GM19193 (cell line): Measurements from ENCODE around the gene SV2C.

Source experiments
- POLR2A ChIP-seq: IDR thresholded peaks from 4 replicates; pipeline ENCODE4 v1.6.1; 2011; ENCODE audit not compliant: insufficient read depth, insufficient read length; ENCODE audit errors: extremely low read depth

The SV2C gene

GRCh38 chr5:76230711-76231285 lies 147.6 kb downstream of the SV2C start:
- no peak for TF ChIP-seq POLR2A

DNA sequence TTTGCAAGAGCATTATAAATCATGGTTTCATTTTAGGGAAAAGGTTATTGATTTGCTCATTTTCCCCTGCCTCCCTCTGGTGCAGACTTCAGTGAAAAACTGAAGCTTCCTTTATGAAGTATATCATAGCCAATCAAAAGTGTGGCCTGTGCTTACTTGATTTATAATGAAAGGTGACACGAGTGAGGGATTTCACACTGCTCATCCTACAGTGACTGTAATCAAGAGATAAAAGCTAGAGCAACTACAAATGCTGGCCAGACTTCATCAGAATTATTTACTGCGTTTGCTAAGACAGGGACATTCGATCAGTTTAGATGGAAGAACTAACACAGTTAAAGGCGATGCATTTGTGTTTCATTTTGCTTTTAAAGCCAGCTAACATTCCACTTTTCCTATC lies 151.5 kb downstream of the SV2C start:
- no peak for TF ChIP-seq POLR2A

DNA sequence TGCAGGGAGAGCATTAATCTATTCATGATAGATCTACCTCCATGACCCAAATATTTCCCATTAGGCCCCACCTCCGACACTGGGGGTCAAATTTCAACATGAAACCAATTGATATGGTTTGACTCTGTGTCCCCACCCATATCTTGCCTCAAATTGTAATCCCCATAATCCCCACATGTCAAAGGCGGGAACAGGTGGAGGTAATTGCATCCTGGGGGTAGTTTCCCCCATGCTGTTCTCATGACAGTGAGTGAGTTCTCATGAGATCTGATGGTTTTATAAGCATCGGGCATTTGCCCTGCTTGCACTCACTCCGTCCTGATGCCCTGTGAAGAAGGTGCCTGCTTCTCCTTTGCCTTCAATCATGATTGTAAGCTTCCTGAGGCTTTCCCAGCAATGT lies 153.5 kb downstream of the SV2C start:
- no peak for TF ChIP-seq POLR2A

- no peak for TF ChIP-seq POLR2A
These were observed 157.2 kb downstream of the SV2C start for GRCh38 chr5:76240336-76240735.

DNA sequence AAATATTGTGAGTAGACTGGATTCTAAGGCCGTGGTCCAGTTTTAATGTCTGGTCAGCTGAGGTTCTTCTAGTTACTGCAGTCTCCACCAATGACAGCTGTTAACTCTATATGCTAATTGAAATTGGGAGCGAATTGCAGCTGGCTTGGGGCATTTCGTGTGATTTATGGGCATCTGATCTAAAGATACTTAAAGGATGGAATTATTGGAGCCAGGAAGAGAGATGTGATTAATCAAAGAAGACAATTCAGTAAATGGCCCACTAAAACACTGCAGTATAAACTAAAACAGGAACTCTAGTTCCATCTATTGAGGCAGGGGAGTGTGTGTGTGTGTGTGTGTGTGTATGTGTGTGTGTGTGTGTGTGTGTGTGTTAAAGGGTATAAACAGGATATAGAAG lies 162.4 kb downstream of the SV2C start:
- no peak for TF ChIP-seq POLR2A

GRCh38 chr5:76249621-76250020 lies 166.4 kb downstream of the SV2C start:
- no peak for TF ChIP-seq POLR2A

- no peak for TF ChIP-seq POLR2A
These were observed 167.3 kb downstream of the SV2C start for GRCh38 chr5:76250463-76250862.

DNA sequence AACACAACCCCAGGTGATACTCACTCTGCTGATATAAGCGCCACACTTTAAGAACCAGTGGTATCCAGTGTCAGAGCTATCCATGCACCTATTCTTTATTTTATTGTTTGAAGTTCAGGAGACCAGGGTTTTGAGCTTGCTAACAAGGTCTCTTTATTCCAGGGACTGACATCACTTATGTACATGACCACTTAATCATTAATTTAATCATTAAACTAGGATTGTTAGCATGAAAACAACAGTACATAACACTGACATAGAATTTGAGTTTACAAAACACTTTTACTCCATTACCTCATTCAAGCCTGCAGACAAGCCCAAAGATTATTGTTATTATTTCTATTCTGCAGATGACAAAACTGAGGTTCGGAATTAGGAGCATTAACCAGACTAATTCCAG lies 168.5 kb downstream of the SV2C start:
- no peak for TF ChIP-seq POLR2A

DNA sequence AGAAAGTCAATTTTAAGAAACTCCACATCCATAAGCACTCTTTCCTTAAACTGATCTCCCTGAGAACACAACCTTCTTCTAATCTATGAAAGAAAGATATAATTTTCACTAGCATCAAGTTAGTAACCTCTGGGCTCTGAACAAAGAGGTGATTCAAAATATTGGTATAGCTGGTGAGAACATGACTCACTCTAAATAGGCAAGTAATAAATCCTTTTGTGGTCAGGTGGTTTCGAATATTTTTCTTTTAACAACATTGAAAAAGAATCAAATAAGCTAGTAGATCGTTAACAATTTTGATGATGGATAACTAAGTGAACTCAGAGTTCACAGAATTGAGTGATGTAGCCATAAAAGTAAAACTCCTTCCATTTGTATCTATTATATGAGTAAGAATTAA lies 169.3 kb downstream of the SV2C start:
- TF ChIP-seq POLR2A: no peak

GRCh38 chr5:76256116-76256889 lies 173.1 kb downstream of the SV2C start:
- no peak for TF ChIP-seq POLR2A

DNA sequence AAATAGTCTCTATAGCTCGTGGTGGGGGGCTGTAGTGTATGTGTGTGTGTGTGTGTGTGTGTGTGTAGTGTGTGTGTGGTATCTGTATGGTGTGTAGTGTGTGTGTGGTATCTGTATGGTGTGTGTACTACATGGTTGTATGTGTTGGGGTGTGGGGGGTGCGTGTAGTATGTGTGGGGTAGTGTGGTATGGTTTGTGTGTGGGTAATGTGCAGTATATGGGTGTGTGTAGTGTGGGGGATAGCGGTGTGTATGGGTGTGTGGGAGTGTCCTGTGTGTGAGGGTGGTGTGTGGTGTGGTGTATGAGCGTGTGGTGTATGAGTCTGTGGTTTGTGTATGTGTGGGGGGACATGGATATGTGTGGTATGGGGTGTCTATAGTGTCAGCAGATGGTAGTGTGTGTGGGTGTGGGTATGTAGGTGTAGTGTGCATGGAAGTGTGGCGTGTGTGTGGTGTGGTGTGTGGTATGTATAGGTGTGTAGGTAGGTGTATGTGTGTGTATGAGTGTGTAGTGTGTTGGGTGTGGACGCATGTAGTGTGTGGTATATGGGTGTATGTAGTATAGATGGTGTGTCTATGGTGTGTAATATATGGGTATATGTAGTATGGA lies 174.1 kb downstream of the SV2C start:
- TF ChIP-seq POLR2A: no peak

GRCh38 chr5:76257897-76258296 lies 174.7 kb downstream of the SV2C start:
- TF ChIP-seq POLR2A: no peak

DNA sequence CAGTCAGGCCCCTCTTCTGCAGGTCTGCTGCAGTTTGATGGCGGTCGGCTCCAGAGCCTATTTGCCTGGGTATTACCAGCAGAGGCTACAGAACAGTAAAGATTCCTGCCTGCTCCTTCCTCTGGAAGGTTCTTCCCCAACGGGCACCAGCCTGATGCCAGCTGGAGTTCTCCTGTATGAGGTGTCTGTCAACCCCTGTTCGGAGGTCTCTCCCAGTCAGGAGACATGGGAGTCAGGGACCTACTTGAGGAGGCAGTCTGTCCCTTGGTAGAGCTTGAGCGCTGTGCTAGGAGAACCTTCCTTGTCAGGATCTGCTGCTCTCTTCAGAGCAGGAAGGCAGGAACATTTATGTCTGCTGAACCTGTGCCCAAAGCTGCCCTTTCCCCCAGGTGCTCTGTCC lies 181.5 kb downstream of the SV2C start:
- no peak for TF ChIP-seq POLR2A

- TF ChIP-seq POLR2A: no peak
These were observed 186.2 kb downstream of the SV2C start for GRCh38 chr5:76269259-76269931.

- TF ChIP-seq POLR2A: no peak
These were observed 186.9 kb downstream of the SV2C start for GRCh38 chr5:76269932-76270610.

DNA sequence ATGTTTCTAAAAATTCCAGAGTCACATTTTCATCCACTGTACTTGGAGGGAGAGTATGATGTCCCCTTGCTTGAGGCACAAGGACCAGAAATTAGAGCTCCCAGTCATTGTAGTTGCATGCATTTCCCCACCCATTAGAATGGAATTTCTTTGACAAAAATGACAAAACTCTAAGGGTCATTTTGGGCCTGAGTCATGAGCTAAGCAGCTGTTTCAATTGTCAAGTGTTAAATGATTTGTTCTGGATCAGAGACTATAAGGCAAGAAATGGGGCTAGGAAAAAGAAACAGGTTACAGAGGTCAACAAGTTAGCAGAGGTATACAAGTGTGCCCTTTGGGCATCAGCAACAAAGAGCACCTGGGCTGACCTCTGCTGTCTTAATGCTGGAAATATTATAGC lies 188.7 kb downstream of the SV2C start:
- no peak for TF ChIP-seq POLR2A
